ENCODE results near the gene CEP126. TPM values are rescaled to one million over a fixed set of nuclear protein-coding genes. Genes with fewer than 3 reads are reported as not detected.

CEP126 gene
- total and polyA plus RNA-seq, 2 of the 13 experiments (the other 11 are each of a cell fraction or from before 2014, with no cell fraction given), result 1.4 to 1.7 TPM

DNA sequence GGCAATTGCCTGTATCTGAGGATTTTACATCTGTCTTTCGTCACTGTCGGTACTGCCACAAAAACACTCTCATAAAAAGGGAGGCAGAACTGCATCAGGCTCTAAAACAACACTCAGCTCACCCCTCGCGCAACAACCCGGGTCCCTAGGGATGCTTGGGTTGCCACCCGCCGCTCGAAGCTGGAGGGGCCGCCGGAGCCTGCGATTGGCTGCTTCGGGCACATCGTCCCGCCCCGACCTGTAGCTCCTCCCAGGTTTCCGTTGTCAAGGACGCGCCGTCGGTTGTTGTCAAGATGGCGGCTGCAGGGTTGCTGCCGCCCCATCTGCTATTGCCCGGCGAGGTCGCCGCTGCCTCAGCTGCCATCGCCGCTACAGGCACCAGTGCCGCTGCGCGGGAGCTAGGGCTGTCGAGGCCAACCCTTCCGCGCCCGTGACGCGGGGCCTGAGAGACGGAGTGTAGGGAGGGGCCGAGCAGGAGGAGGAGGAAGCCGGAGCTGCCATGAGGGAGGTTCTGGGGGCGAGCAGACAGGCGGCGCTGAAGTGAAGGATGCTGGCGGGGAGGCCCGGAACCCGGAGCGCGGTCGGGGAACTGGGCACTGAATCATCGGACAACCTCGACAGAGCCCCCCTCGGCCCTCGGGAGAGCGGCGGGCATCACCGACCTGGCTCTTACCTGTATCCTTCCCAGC lies at the start of gene CEP126 (continued):
- TF ChIP-seq, protein P1, sequence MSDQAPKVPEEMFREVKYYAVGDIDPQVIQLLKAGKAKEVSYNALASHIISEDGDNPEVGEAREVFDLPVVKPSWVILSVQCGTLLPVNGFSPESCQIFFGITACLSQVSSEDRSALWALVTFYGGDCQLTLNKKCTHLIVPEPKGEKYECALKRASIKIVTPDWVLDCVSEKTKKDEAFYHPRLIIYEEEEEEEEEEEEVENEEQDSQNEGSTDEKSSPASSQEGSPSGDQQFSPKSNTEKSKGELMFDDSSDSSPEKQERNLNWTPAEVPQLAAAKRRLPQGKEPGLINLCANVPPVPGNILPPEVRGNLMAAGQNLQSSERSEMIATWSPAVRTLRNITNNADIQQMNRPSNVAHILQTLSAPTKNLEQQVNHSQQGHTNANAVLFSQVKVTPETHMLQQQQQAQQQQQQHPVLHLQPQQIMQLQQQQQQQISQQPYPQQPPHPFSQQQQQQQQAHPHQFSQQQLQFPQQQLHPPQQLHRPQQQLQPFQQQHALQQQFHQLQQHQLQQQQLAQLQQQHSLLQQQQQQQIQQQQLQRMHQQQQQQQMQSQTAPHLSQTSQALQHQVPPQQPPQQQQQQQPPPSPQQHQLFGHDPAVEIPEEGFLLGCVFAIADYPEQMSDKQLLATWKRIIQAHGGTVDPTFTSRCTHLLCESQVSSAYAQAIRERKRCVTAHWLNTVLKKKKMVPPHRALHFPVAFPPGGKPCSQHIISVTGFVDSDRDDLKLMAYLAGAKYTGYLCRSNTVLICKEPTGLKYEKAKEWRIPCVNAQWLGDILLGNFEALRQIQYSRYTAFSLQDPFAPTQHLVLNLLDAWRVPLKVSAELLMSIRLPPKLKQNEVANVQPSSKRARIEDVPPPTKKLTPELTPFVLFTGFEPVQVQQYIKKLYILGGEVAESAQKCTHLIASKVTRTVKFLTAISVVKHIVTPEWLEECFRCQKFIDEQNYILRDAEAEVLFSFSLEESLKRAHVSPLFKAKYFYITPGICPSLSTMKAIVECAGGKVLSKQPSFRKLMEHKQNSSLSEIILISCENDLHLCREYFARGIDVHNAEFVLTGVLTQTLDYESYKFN (CRISPR knock-in tag; conservative IDR thresholded peaks at IDR 0.05), result peak; percentile 27; the same call in 1 of the 2 replicates
- TF ChIP-seq XBP1 (CRISPR knock-in tag; IDR thresholded peaks at IDR 0.05) (no peak), POLR2G (IDR thresholded peaks at IDR 0.05; ENCODE audit: low read depth, low read length) (peak; percentile 50), NFIB (CRISPR knock-in tag; IDR thresholded peaks at IDR 0.05; ENCODE audit: borderline replicate concordance) (no peak), CHCHD3 (CRISPR knock-in tag; IDR thresholded peaks at IDR 0.05) (no peak), TGIF2 (CRISPR knock-in tag; IDR thresholded peaks at IDR 0.05) (peak; percentile 70; the same call in 1 of the 2 replicates), ZNF569 (CRISPR knock-in tag; IDR thresholded peaks at IDR 0.05; ENCODE audit: borderline replicate concordance) (no peak), SRY (CRISPR knock-in tag; IDR thresholded peaks at IDR 0.05) (peak; percentile 79; the same call in 1 of the 2 replicates), RFX1 (IDR thresholded peaks at IDR 0.05) (peak; percentile 88), ZNF530 (CRISPR knock-in tag; IDR thresholded peaks at IDR 0.05; ENCODE audit: low read depth) (no peak), ZNF670 (CRISPR knock-in tag; IDR thresholded peaks at IDR 0.05; ENCODE audit: borderline replicate concordance) (no peak), SNAI1 (CRISPR knock-in tag; IDR thresholded peaks at IDR 0.05; ENCODE audit: borderline replicate concordance) (no peak), DNMT1 (CRISPR knock-in tag; IDR thresholded peaks at IDR 0.05) (0 out of 2 replicates have a peak, but pooled peaks have one; percentile 47), ZMYM3 (CRISPR knock-in tag; IDR thresholded peaks at IDR 0.05) (no peak; the same call in 1 of the 2 replicates), ZBTB21 (CRISPR knock-in tag; IDR thresholded peaks at IDR 0.05) (no peak), BHLHE40 (IDR thresholded peaks at IDR 0.05; ENCODE audit: low read length) (no peak), ZNF260 (CRISPR knock-in tag; IDR thresholded peaks at IDR 0.05; ENCODE audit: borderline replicate concordance, low read depth) (no peak)
- TF ChIP-seq, protein P2, sequence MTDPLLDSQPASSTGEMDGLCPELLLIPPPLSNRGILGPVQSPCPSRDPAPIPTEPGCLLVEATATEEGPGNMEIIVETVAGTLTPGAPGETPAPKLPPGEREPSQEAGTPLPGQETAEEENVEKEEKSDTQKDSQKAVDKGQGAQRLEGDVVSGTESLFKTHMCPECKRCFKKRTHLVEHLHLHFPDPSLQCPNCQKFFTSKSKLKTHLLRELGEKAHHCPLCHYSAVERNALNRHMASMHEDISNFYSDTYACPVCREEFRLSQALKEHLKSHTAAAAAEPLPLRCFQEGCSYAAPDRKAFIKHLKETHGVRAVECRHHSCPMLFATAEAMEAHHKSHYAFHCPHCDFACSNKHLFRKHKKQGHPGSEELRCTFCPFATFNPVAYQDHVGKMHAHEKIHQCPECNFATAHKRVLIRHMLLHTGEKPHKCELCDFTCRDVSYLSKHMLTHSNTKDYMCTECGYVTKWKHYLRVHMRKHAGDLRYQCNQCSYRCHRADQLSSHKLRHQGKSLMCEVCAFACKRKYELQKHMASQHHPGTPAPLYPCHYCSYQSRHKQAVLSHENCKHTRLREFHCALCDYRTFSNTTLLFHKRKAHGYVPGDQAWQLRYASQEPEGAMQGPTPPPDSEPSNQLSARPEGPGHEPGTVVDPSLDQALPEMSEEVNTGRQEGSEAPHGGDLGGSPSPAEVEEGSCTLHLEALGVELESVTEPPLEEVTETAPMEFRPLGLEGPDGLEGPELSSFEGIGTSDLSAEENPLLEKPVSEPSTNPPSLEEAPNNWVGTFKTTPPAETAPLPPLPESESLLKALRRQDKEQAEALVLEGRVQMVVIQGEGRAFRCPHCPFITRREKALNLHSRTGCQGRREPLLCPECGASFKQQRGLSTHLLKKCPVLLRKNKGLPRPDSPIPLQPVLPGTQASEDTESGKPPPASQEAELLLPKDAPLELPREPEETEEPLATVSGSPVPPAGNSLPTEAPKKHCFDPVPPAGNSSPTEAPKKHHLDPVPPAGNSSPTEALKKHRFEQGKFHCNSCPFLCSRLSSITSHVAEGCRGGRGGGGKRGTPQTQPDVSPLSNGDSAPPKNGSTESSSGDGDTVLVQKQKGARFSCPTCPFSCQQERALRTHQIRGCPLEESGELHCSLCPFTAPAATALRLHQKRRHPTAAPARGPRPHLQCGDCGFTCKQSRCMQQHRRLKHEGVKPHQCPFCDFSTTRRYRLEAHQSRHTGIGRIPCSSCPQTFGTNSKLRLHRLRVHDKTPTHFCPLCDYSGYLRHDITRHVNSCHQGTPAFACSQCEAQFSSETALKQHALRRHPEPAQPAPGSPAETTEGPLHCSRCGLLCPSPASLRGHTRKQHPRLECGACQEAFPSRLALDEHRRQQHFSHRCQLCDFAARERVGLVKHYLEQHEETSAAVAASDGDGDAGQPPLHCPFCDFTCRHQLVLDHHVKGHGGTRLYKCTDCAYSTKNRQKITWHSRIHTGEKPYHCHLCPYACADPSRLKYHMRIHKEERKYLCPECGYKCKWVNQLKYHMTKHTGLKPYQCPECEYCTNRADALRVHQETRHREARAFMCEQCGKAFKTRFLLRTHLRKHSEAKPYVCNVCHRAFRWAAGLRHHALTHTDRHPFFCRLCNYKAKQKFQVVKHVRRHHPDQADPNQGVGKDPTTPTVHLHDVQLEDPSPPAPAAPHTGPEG (CRISPR knock-in tag; IDR thresholded peaks at IDR 0.05), result 0 out of 2 replicates have a peak, but pooled peaks have one; percentile 47
- TF ChIP-seq, protein P3, sequence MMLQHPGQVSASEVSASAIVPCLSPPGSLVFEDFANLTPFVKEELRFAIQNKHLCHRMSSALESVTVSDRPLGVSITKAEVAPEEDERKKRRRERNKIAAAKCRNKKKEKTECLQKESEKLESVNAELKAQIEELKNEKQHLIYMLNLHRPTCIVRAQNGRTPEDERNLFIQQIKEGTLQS (CRISPR knock-in tag; IDR thresholded peaks at IDR 0.05), result no peak
- TF ChIP-seq, protein P4, sequence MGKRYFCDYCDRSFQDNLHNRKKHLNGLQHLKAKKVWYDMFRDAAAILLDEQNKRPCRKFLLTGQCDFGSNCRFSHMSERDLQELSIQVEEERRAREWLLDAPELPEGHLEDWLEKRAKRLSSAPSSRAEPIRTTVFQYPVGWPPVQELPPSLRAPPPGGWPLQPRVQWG (CRISPR knock-in tag; IDR thresholded peaks at IDR 0.05; ENCODE audit: borderline replicate concordance, low read depth), result no peak

All from HepG2 (cell line).